ENCODE measurements around the gene IGF1R. TPM values are rescaled to one million over a fixed set of nuclear protein-coding genes. Genes with fewer than 3 reads are reported as not detected.

Gene IGF1R
- total and polyA plus RNA-seq, 2 of the 8 experiments (the other 6 are each of a cell fraction or from before 2014, with no cell fraction given): 32.9 to 109 TPM

DNA sequence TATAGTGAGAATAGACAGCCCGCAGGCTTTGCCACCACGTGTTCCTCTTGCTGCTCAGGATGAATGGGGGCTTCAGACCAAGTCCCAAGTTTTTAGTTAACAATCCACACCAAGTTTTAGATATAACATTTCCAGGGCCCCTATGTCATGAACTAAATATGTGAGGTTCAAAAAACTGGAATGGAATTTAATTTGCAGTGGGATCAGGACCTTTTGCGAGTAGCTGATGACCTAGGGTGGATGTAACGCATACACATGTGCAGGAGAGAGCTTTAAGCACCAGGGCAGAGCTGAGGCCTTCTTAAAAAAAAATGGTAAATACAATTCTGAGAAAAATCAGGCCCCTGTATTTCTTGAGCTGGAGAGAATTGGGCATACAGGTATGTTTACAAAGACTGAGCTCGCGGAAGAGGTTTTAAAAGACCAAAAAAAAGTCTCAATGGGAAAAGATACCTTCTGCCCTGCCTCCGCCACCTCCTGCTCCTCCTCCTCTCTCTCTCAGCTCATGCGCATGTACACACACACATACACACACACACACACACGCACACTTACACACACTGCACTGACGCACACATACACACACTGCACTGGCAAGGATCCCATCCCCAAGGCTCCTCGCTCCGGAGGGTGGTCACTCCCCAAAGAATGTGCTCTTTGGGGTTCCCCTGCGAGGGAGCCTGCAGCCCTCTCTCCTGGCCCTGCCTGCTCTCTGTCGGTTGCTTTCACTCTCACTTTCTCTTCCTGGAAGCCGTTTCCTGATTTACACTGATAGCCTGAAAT, 48.2 kb upstream of the IGF1R start:
- H3K9ac ChIP-seq (replicated peaks in 1 of 4; ENCODE audit: extremely low read depth in 1 of 4, low read depth in 3 of 4, low read length in 3 of 4): peak overlapping the region in 1 of 4 experiments; percentile 40; a peak in 2 of 7 replicates
- H2AK5ac ChIP-seq (ENCODE audit: low read depth, low read length): no peak overlapping the region
- peak overlapping the region; percentile 92 for H2BK5ac ChIP-seq (ENCODE audit: low read depth, low read length)
- H2BK12ac ChIP-seq (ENCODE audit: low read depth, low read length): peak overlapping the region; percentile 95; the same call in 1 of the 2 replicates
- FAIRE-seq (no peak), DNase-seq (ENCODE audit: low read depth in 1 of 2, low spot score in 2 of 2) (peak in 1 of 2 experiments; percentile 52)
- ChIA-PET POLR2A (ENCODE audit: partially characterized antibody) (interaction anchor here (0.6 to 1.3 kb wide), 2 partner anchors 9 to 28 kb away, joined by 3 to 4 read pairs; no protein-coding TSS in a partner anchor), CTCF (ENCODE audit: partially characterized antibody) (interaction anchor here (0.6 to 6.2 kb wide), 7 partner anchors 9 to 251 kb away, joined by 3 to 35 read pairs (median 3); no protein-coding TSS in a partner anchor)
- peak overlapping the region; percentile 63 for H4K8ac ChIP-seq (ENCODE audit: extremely low read depth, insufficient read depth, low read length)
- peak overlapping the region; percentile 43 for H2BK120ac ChIP-seq (replicated peaks; ENCODE audit: low read depth, low read length)
- no peaks in the 10 kb centered on the region for H3K36me3 ChIP-seq (ENCODE audit: control insufficient read depth in 2 of 4, insufficient read depth in 4 of 4, low read length in 3 of 4)
- H3K27ac ChIP-seq (ENCODE audit: low read depth, low read length): no peak overlapping the region
- H2AFZ ChIP-seq (ENCODE audit: low read length): peak overlapping the region; percentile 99
- H4K20me1 ChIP-seq (replicated peaks in 1 of 2; ENCODE audit: control insufficient read depth in 1 of 2, insufficient read depth in 2 of 2, low read length in 2 of 2): no peaks in the 10 kb centered on the region
- H3K79me1 ChIP-seq (ENCODE audit: low read depth, low read length): no peaks in the 10 kb centered on the region
- H3K4me3 ChIP-seq (ENCODE audit: extremely low read depth in 1 of 4, insufficient read depth in 2 of 4, low read depth in 3 of 4, low read length in 4 of 4): peak overlapping the region in 1 of 4 experiments; percentile 36; a peak in 1 of 8 replicates
- peak overlapping the region; percentile 90 for H3K4ac ChIP-seq (replicated peaks; ENCODE audit: insufficient read length, low read depth, low read length)
- H3K18ac ChIP-seq (ENCODE audit: extremely low read depth, low read length): peak overlapping the region; percentile 72
- H2BK20ac ChIP-seq (ENCODE audit: low read length): peak overlapping the region; percentile 62; the same call in 1 of the 2 replicates
- peaks cover 0 to 14% (median 8%) of the 10 kb centered on the region in 4 experiments; a peak in 5 of 7 replicates for H3K4me1 ChIP-seq (replicated peaks in 1 of 4; ENCODE audit: control insufficient read depth in 3 of 4, insufficient read depth in 4 of 4, low read length in 3 of 4)
- no peak overlapping the region for H3K23ac ChIP-seq (ENCODE audit: insufficient read length)
- H4K91ac ChIP-seq (replicated peaks; ENCODE audit: insufficient read length, low read length): peak overlapping the region; percentile 99
- H3K56ac ChIP-seq (replicated peaks; ENCODE audit: insufficient read length, low read depth, low read length): no peak overlapping the region
- peak overlapping the region; percentile 61 for H3K4me2 ChIP-seq (ENCODE audit: insufficient read depth in 1 of 2, low read depth in 2 of 2, low read length in 2 of 2)
- no peaks in the 10 kb centered on the region for H3K79me2 ChIP-seq (ENCODE audit: control insufficient read depth in 1 of 2, insufficient read depth in 2 of 2, low read length in 2 of 2)
- peaks cover 7% of the 10 kb centered on the region in 2 experiments for H3K9me3 ChIP-seq (ENCODE audit: insufficient read depth in 2 of 2, low read depth in 1 of 2, low read length in 1 of 2)
- peaks cover 2% of the 10 kb centered on the region; the same call in 1 of the 2 replicates for H3K23me2 ChIP-seq (ENCODE audit: low read depth, low read length)
- H2BK15ac ChIP-seq (ENCODE audit: low read length): peak overlapping the region; percentile 74; the same call in 1 of the 2 replicates
- H3K27me3 ChIP-seq (replicated peaks in 1 of 4; ENCODE audit: control insufficient read depth in 3 of 4, extremely low read depth in 1 of 4, insufficient read depth in 3 of 4, low read length in 3 of 4): no peaks in the 10 kb centered on the region
- WGBS, 2 experiments (ENCODE audit: extremely low coverage in 1 of 2, insufficient coverage in 1 of 2, insufficient read length in 1 of 2, insufficient replicate concordance in 2 of 2, low coverage in 1 of 2, low lambda C conversion rate in 2 of 2, missing lambda C conversion rate in 1 of 2): 46% methylated on average over 15 of the region's 15 CpGs; no CpG with 5 or more reads in 1 of the 2 experiments
- H3K14ac ChIP-seq (ENCODE audit: insufficient read length): no peak overlapping the region
- H4K5ac ChIP-seq (ENCODE audit: insufficient read length, low read depth, low read length): peak overlapping the region; percentile 76
- no peak for TF ChIP-seq NANOG (IDR thresholded peaks at IDR 0.05; ENCODE audit: insufficient read depth, low read depth, low read length, poor library complexity, severe bottlenecking)
- no peak for TF ChIP-seq TBP (IDR thresholded peaks at IDR 0.05; ENCODE audit: low read depth, low read length)
- TF ChIP-seq, protein P1, sequence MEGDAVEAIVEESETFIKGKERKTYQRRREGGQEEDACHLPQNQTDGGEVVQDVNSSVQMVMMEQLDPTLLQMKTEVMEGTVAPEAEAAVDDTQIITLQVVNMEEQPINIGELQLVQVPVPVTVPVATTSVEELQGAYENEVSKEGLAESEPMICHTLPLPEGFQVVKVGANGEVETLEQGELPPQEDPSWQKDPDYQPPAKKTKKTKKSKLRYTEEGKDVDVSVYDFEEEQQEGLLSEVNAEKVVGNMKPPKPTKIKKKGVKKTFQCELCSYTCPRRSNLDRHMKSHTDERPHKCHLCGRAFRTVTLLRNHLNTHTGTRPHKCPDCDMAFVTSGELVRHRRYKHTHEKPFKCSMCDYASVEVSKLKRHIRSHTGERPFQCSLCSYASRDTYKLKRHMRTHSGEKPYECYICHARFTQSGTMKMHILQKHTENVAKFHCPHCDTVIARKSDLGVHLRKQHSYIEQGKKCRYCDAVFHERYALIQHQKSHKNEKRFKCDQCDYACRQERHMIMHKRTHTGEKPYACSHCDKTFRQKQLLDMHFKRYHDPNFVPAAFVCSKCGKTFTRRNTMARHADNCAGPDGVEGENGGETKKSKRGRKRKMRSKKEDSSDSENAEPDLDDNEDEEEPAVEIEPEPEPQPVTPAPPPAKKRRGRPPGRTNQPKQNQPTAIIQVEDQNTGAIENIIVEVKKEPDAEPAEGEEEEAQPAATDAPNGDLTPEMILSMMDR (IDR thresholded peaks at IDR 0.05; ENCODE audit: control extremely low read depth in 1 of 3, insufficient read depth in 1 of 3, low read depth in 1 of 3, low read length in 3 of 3): no peak
- no peak for TF ChIP-seq EZH2 (IDR thresholded peaks at IDR 0.05; ENCODE audit: low read depth, low read length, severe bottlenecking)
- TF ChIP-seq RXRA (IDR thresholded peaks at IDR 0.05; ENCODE audit: insufficient read depth, low read depth, low read length): no peak
- TF ChIP-seq CBX5 (IDR thresholded peaks at IDR 0.05; ENCODE audit: low read depth, low read length): no peak
- TF ChIP-seq YY1 (IDR thresholded peaks at IDR 0.05; ENCODE audit: low read depth, low read length): no peak
- no peak for TF ChIP-seq HDAC2 (IDR thresholded peaks at IDR 0.05; ENCODE audit: borderline replicate concordance in 1 of 2, low read depth in 2 of 2, low read length in 2 of 2)
